DOHH2 (cell line): Measurements from ENCODE around the gene SEC16A.

ENCODE experiments used
- EZH2phosphoT487 ChIP-seq: fragments of 200-600 bp; sonication (generic); IDR thresholded peaks from 2 replicates; pipeline ENCODE4 v1.6.1; 2017; ENCODE audit warnings: borderline replicate concordance, mild to moderate bottlenecking, antibody characterized with exemption, low read length, moderate library complexity, mixed read lengths
- TF ChIP-seq, protein P1 (sequence below): fragments of 200-600 bp; sonication (generic); IDR thresholded peaks from one replicate; pipeline ENCODE4 v1.5.1; 2014; ENCODE audit warnings: antibody characterized with exemption, mild to moderate bottlenecking, low read depth, low read length; ENCODE audit not compliant: poor library complexity, severe bottlenecking

DNA sequence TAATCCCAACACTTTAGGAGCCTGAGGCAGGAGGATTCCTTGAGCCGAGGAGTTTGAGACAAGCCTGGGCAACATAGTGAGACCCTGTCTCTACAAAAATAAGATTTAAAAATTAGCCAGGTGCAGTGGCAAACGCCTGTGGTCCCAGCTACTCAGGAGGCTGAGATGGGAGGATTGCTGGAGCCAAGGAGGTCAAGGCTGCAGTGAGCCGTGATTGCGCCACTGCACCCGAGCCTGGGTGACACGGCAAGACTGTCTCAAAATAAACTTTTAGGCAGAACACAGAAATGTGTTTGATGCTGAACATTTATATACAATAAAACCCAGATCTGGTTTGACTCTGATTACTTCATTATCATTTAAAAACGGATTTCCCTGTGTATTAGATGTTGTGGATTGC is 77.4 kb downstream of the SEC16A start:
- TF ChIP-seq, protein P1, sequence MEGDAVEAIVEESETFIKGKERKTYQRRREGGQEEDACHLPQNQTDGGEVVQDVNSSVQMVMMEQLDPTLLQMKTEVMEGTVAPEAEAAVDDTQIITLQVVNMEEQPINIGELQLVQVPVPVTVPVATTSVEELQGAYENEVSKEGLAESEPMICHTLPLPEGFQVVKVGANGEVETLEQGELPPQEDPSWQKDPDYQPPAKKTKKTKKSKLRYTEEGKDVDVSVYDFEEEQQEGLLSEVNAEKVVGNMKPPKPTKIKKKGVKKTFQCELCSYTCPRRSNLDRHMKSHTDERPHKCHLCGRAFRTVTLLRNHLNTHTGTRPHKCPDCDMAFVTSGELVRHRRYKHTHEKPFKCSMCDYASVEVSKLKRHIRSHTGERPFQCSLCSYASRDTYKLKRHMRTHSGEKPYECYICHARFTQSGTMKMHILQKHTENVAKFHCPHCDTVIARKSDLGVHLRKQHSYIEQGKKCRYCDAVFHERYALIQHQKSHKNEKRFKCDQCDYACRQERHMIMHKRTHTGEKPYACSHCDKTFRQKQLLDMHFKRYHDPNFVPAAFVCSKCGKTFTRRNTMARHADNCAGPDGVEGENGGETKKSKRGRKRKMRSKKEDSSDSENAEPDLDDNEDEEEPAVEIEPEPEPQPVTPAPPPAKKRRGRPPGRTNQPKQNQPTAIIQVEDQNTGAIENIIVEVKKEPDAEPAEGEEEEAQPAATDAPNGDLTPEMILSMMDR, result no peak
- TF ChIP-seq EZH2phosphoT487, result no peak
